NCI-H1436 treated with DMSO at 0.1 percent for 48 hours (cell line): ENCODE data around the gene PLPP3.
"Not testable (repeated sequence)": the region's sequence is repeated elsewhere in the genome, so short reads cannot be mapped to it uniquely, and the experiment has no call there.

ENCODE experiments used
- DNase-seq: peaks from one replicate; lab custom pipeline; 2025; lab: John Stamatoyannopoulos, UW

PLPP3 gene

GRCh38 chr1:56578963-56579875, at the start of gene PLPP3:
TSS of gene PLPP3 (minus strand) at chr1:56579563. CDS start at chr1:56579016, 547 bp downstream.
- no peak for DNase-seq

GRCh38 chr1:56627636-56628039, 48.3 kb upstream of the PLPP3 start:
- no peak for DNase-seq

GRCh38 chr1:56627019-56627635, 47.8 kb upstream of the PLPP3 start:
- no peak for DNase-seq

GRCh38 chr1:56626546-56626945, 47.2 kb upstream of the PLPP3 start:
- no peak for DNase-seq

GRCh38 chr1:56625819-56626440, 46.6 kb upstream of the PLPP3 start:
- no peak for DNase-seq

GRCh38 chr1:56617141-56617540, 37.8 kb upstream of the PLPP3 start:
- no peak for DNase-seq

- not testable (repeated sequence) for DNase-seq
These were observed 31.4 kb upstream of the PLPP3 start for GRCh38 chr1:56610770-56611169.

GRCh38 chr1:56610097-56610496, 30.7 kb upstream of the PLPP3 start:
- DNase-seq = not testable (repeated sequence)

GRCh38 chr1:56595397-56596191, 16.2 kb upstream of the PLPP3 start:
- not testable (repeated sequence) for DNase-seq

- no peak for DNase-seq
These were observed 12.5 kb upstream of the PLPP3 start for GRCh38 chr1:56591909-56592308.

- DNase-seq = no peak
These were observed 11.2 kb upstream of the PLPP3 start for GRCh38 chr1:56590520-56591011.

- DNase-seq = no peak
These were observed 10.0 kb upstream of the PLPP3 start for GRCh38 chr1:56589369-56589768.

GRCh38 chr1:56586502-56586901, 7.1 kb upstream of the PLPP3 start:
- no peak for DNase-seq

GRCh38 chr1:56585985-56586384, 6.6 kb upstream of the PLPP3 start:
- no peak for DNase-seq

- no peak for DNase-seq
These were observed 5.7 kb upstream of the PLPP3 start for GRCh38 chr1:56584910-56585528.

GRCh38 chr1:56583957-56584468, 4.7 kb upstream of the PLPP3 start:
- DNase-seq = no peak

GRCh38 chr1:56580771-56581170, 1.4 kb upstream of the PLPP3 start:
- DNase-seq = no peak

GRCh38 chr1:56578138-56578962, 1.0 kb downstream of the PLPP3 start:
- DNase-seq = no peak

GRCh38 chr1:56577406-56578137, 1.8 kb downstream of the PLPP3 start:
- DNase-seq = no peak
